Calu3 (cell line): ENCODE data around the gene PICALM. TPM values are rescaled to one million over a fixed set of nuclear protein-coding genes. Genes with fewer than 3 reads are reported as not detected.

ENCODE experiments used
- BruUV-seq: library from RNA; stranded (reverse); fragments of 400-500 nt; replicated peaks from 2 replicates; lab custom pipeline; 2021; lab: Mats Ljungman, UMichigan
- CTCF ChIA-PET: fragments of 300-600 bp; sonication (Branson Sonifier 250); formaldehyde crosslinking; loops from one replicate; lab custom pipeline; 2022; ENCODE audit warnings: antibody characterized with exemption; lab: Charles Lee
- DNase-seq: peaks from one replicate; pipeline ENCODE4 v3.0.0; 2022
- H3K27ac Mint-ChIP-seq: one replicate; pipeline ENCODE4 v1.8.0; 2022; ENCODE audit warnings: mixed read lengths; ENCODE audit not compliant: unreplicated experiment
- H3K27me3 Mint-ChIP-seq: one replicate; pipeline ENCODE4 v1.8.0; 2022; ENCODE audit warnings: mixed read lengths; ENCODE audit not compliant: unreplicated experiment
- H3K36me3 Mint-ChIP-seq: one replicate; pipeline ENCODE4 v1.8.0; 2022; ENCODE audit warnings: mild to moderate bottlenecking, moderate library complexity, mixed read lengths; ENCODE audit not compliant: insufficient read depth, unreplicated experiment
- H3K4me1 Mint-ChIP-seq: one replicate; pipeline ENCODE4 v1.8.0; 2022; ENCODE audit warnings: mild to moderate bottlenecking, low read depth, mixed read lengths; ENCODE audit not compliant: unreplicated experiment
- H3K4me3 Mint-ChIP-seq: one replicate; pipeline ENCODE4 v1.8.0; 2022; ENCODE audit warnings: mild to moderate bottlenecking, low read depth, moderate library complexity, mixed read lengths; ENCODE audit not compliant: unreplicated experiment
- H3K9me3 Mint-ChIP-seq: one replicate; pipeline ENCODE4 v1.8.0; 2022; ENCODE audit warnings: low read depth, mixed read lengths; ENCODE audit not compliant: unreplicated experiment
- CTCF ChIP-seq: fragments of 200-600 bp; IDR thresholded peaks from one replicate; pipeline ENCODE4 v1.8.0; 2022; ENCODE audit warnings: antibody characterized with exemption; ENCODE audit not compliant: unreplicated experiment
- intact Hi-C: fragments of 100-400 bp; cut with micrococcal nuclease; formaldehyde crosslinking; loops from one replicate; pipeline ENCODE4 v1.10.0; 2022; ENCODE audit not compliant: unreplicated experiment
- total RNA-seq: library from RNA; stranded (reverse); gene quantifications from 2 replicates; pipeline ENCODE4 v1.2.3, GENCODE V29; 2022

Gene PICALM
- total RNA-seq, 1 experiment from 2014 or later = 124 TPM

- intact Hi-C loops = no loop called here
- no peak for DNase-seq
- H3K27me3 Mint-ChIP-seq = no peaks in the 10 kb centered on the region
- H3K27ac Mint-ChIP-seq = peak overlapping the region; percentile 46
- peaks cover 26% of the 10 kb centered on the region for H3K36me3 Mint-ChIP-seq
- H3K9me3 Mint-ChIP-seq = no peaks in the 10 kb centered on the region
- no peak for TF ChIP-seq CTCF
- CTCF ChIA-PET = interaction anchor here (1.2 kb wide), 1 partner anchor 24 kb away, joined by 3 read pairs; no protein-coding TSS in a partner anchor
- BruUV-seq = no TSS peak
- no peak overlapping the region for H3K4me3 Mint-ChIP-seq
- peaks cover 10% of the 10 kb centered on the region for H3K4me1 Mint-ChIP-seq
Measured at GRCh38 chr11:86015699-86016098, 53.2 kb downstream of the PICALM start.

GRCh38 chr11:86014221-86014620 lies 54.7 kb downstream of the PICALM start:
- CTCF ChIA-PET = no interaction called here
- Mint-ChIP-seq H3K27me3 (no peaks in the 10 kb centered on the region), H3K4me1 (peaks cover 10% of the 10 kb centered on the region), H3K9me3 (no peaks in the 10 kb centered on the region), H3K4me3 (no peak overlapping the region), H3K36me3 (peaks cover 31% of the 10 kb centered on the region), H3K27ac (no peak overlapping the region)
- BruUV-seq = no TSS peak
- intact Hi-C loops = no loop called here
- DNase-seq = no peak
- TF ChIP-seq CTCF = no peak

- Mint-ChIP-seq H3K9me3 (no peaks in the 10 kb centered on the region), H3K4me3 (no peak overlapping the region), H3K36me3 (peaks cover 36% of the 10 kb centered on the region), H3K27me3 (no peaks in the 10 kb centered on the region), H3K4me1 (peaks cover 10% of the 10 kb centered on the region), H3K27ac (no peak overlapping the region)
- intact Hi-C loops = no loop called here
- no peak for TF ChIP-seq CTCF
- no TSS peak for BruUV-seq
- no peak for DNase-seq
- CTCF ChIA-PET = no interaction called here
Measured at GRCh38 chr11:86013713-86014112, 55.2 kb downstream of the PICALM start.

GRCh38 chr11:86011175-86011574 lies 57.7 kb downstream of the PICALM start:
- intact Hi-C loops = no loop called here
- no peak overlapping the region for H3K27ac Mint-ChIP-seq
- no peaks in the 10 kb centered on the region for H3K9me3 Mint-ChIP-seq
- no peak overlapping the region for H3K4me3 Mint-ChIP-seq
- BruUV-seq = no TSS peak
- DNase-seq = no peak
- H3K36me3 Mint-ChIP-seq = peaks cover 38% of the 10 kb centered on the region
- no peaks in the 10 kb centered on the region for H3K27me3 Mint-ChIP-seq
- no peak for TF ChIP-seq CTCF
- CTCF ChIA-PET = no interaction called here
- peaks cover 4% of the 10 kb centered on the region for H3K4me1 Mint-ChIP-seq
